Spleen (tissue), 11 donors: Measurements from ENCODE around the gene FBXL4. TPM values are rescaled to one million over a fixed set of nuclear protein-coding genes. Genes with fewer than 3 reads are reported as not detected.

ENCODE experiments used
- DNase-seq: peaks from one replicate; pipeline ENCODE4 v3.0.0-alpha.2; 2020
- H3K27ac ChIP-seq, 8 donors: fragments of 200-600 bp; sonication (generic) in 7 of 8; 1 replicate in 4 of 8; 2 replicates in 4 of 8; pipeline versions ENCODE4 v1.5.0 to v1.8.0; 2016 to 2021; ENCODE audit warnings: inconsistent platforms in 4 of 8, mild to moderate bottlenecking in 4 of 8, moderate library complexity in 1 of 8
- H3K27me3 ChIP-seq, 7 donors: fragments of 200-600 bp; sonication (generic) in 6 of 7; replicated peaks in 1 of 7; 1 replicate in 4 of 7; 2 replicates in 3 of 7; pipeline versions ENCODE4 v1.5.0 to v1.8.0; 2016 to 2021; ENCODE audit warnings: inconsistent platforms in 3 of 7, mild to moderate bottlenecking in 1 of 7
- H3K36me3 ChIP-seq, 6 donors: fragments of 200-600 bp; sonication (generic) in 5 of 6; 1 replicate in 4 of 6; 2 replicates in 2 of 6; pipeline versions ENCODE4 v1.5.0 to v1.8.0; 2016 to 2021; ENCODE audit warnings: inconsistent platforms in 2 of 6
- H3K4me1 ChIP-seq, 6 donors: fragments of 200-600 bp; sonication (generic) in 5 of 6; 1 replicate in 3 of 6; 2 replicates in 3 of 6; pipeline versions ENCODE4 v1.5.0 to v1.8.0; 2016 to 2021; ENCODE audit warnings: inconsistent platforms in 3 of 6
- H3K4me3 ChIP-seq, 8 donors: fragments of 200-600 bp; sonication (generic) in 7 of 8; 1 replicate in 4 of 8; 2 replicates in 4 of 8; pipeline versions ENCODE4 v1.5.0 to v1.8.0; 2016 to 2021; ENCODE audit warnings: inconsistent platforms in 4 of 8, mild to moderate bottlenecking in 4 of 8, moderate library complexity in 2 of 8
- H3K9me3 ChIP-seq, 8 donors: fragments of 200-600 bp; sonication (generic) in 7 of 8; 1 replicate in 4 of 8; 2 replicates in 4 of 8; pipeline versions ENCODE4 v1.5.0 to v1.8.0; 2016 to 2021; ENCODE audit warnings: inconsistent platforms in 4 of 8
- POLR2A ChIP-seq, 3 donors: fragments of 450-650 bp; IDR thresholded peaks; one replicate each; pipeline ENCODE4 v1.5.1; 2017; ENCODE audit warnings: antibody characterized with exemption in 3 of 3, mild to moderate bottlenecking in 1 of 3
- POLR2AphosphoS5 ChIP-seq, 3 donors: sonication (generic); formaldehyde crosslinking; IDR thresholded peaks; one replicate each; pipeline ENCODE4 v1.5.1; 2017; ENCODE audit warnings: antibody characterized with exemption in 3 of 3
- WGBS, 5 donors: extraction: QIAGEN DNeasy Blood & Tissue Kit in 3 of 5; methylation state at CpG; one replicate each; pipeline versions ENCODE4 v1.1.5 to v1.1.7; 2013 to 2018; 5-methylcytosine and 5-hydroxymethylcytosine counted together
- intact Hi-C: fragments of 100-400 bp; cut with DNase I; formaldehyde crosslinking; loops from one replicate; pipeline ENCODE4 v1.15.0; 2023; ENCODE audit warnings: low total_unique reads
- polyA plus RNA-seq, 3 donors: library from polyadenylated mRNA; stranded (reverse); fragments of 200-250 nt; gene quantifications; one replicate each; pipeline ENCODE4 v1.2.1, GENCODE V29; 2013
- total RNA-seq, 7 donors: library from RNA; depleted of rRNA in 3 of 7; stranded (reverse); fragments of >200 nt in 3 of 7; fragmentation: NEBNext Ultra II Directional in 4 of 7; extraction: Animal tissue kit (Norgen Biotek cat#: 25700) in 4 of 7; gene quantifications; one replicate each; pipeline versions ENCODE4 v1.1.0 to v1.2.1, GENCODE V29; 2016 to 2021
- TF ChIP-seq, protein P1 (sequence below), 11 experiments: fragments of 200-600 bp in 7 of 11; fragments of 450-650 bp in 4 of 11; sonication (generic) in 4 of 11; IDR thresholded peaks in 8 of 11; conservative IDR thresholded peaks in 3 of 11; 1 replicate in 7 of 11; 2 replicates in 4 of 11; pipeline versions ENCODE4 v1.4.0 to v1.8.0; 2016 to 2021; ENCODE audit warnings: antibody characterized with exemption in 11 of 11, inconsistent platforms in 4 of 11, mild to moderate bottlenecking in 1 of 11
- donor health status: healthy with polysubstance abuse.
- donor health status: DM: no; HTN: no; CAD: no; lungs with moderate emphysema.
- donor health status: DM: no; HTN: no; CAD: no.
- donor health status: Bipolar disorder and iron deficiency.
- donor health status: healthy.
- donor health status: DM: no; HTN: no; CAD: no.
- donor health status: DM: yes; HTN: yes; CAD: no.

Gene FBXL4
- total and polyA plus RNA-seq, 10 donors = 2.7 to 27.0 (median 19.1) TPM

DNA sequence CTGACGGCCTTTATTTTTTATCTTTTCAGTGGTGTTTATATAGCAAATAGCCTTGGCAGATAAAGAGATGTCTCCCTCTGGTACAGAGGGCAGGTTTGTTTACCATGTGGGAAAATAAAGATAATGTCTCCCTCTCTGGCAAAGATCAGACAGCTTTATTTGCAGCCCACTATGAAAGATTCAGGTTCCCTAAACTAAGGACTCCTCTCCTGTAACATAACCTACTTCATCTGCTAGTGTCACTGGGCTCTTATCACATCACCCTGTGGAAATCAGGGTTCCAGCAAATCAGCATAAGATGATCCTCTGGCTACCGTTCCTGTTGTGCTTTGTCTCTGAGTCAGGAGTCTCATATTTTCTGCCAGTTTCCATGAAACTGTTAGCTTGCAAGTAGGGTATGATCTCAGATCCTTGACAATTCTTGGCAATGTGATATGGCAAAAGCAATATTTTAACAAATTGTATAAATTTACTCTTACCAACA, 3.1 kb downstream of the FBXL4 start:
- Histone ChIP-seq H3K27me3 (no peaks in the 10 kb centered on the region), H3K4me3 (no peak overlapping the region), H3K36me3 (peaks cover 0 to 14% (median 2%) of the 10 kb centered on the region in 6 donors), H3K9me3 (peaks cover 0 to 33% (median 26%) of the 10 kb centered on the region in 8 donors), H3K27ac (no peak overlapping the region), H3K4me1 (peaks cover 15 to 35% (median 27%) of the 10 kb centered on the region in 6 donors)
- intact Hi-C loops = no loop called here
- DNase-seq = no peak
- 72 to 89% (median 81%) methylated on average over 2 of the region's 2 CpGs for WGBS, 5 donors
- TF ChIP-seq POLR2A (IDR thresholded peaks at IDR 0.05) = no peak
- no peak for TF ChIP-seq POLR2AphosphoS5 (IDR thresholded peaks at IDR 0.05)
- TF ChIP-seq, protein P1, sequence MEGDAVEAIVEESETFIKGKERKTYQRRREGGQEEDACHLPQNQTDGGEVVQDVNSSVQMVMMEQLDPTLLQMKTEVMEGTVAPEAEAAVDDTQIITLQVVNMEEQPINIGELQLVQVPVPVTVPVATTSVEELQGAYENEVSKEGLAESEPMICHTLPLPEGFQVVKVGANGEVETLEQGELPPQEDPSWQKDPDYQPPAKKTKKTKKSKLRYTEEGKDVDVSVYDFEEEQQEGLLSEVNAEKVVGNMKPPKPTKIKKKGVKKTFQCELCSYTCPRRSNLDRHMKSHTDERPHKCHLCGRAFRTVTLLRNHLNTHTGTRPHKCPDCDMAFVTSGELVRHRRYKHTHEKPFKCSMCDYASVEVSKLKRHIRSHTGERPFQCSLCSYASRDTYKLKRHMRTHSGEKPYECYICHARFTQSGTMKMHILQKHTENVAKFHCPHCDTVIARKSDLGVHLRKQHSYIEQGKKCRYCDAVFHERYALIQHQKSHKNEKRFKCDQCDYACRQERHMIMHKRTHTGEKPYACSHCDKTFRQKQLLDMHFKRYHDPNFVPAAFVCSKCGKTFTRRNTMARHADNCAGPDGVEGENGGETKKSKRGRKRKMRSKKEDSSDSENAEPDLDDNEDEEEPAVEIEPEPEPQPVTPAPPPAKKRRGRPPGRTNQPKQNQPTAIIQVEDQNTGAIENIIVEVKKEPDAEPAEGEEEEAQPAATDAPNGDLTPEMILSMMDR (IDR thresholded peaks at IDR 0.05 in 8 of 11, conservative IDR thresholded peaks at IDR 0.05 in 3 of 11) = no peak

DNA sequence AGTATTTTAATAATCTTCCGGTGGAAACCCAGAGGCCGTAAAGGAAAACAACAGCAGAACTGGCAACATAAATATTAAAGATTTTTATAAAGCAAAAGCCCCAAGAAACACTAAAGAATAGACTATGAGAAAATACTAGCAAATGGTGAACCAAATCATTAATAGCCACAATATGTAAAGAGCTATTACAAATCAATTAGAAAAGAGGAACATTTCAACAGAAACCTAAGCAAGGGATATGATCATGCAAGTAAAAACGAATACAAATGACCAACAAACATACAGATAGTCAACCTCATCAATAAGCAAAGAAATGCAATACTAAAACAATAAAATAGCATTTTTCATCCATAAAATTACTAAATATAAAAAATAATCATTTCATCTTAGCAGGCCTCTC, 3.6 kb downstream of the FBXL4 start:
- H3K9me3 ChIP-seq = peaks cover 0 to 37% (median 30%) of the 10 kb centered on the region in 8 donors
- no peak overlapping the region for H3K4me3 ChIP-seq
- no peak for DNase-seq
- H3K27me3 ChIP-seq = no peaks in the 10 kb centered on the region
- intact Hi-C loops = no loop called here
- WGBS, 5 donors = 61 to 95% (median 65%) methylated on average over 3 of the region's 3 CpGs
- H3K4me1 ChIP-seq = peaks cover 15 to 35% (median 27%) of the 10 kb centered on the region in 6 donors
- no peak overlapping the region for H3K27ac ChIP-seq
- TF ChIP-seq, protein P1 (IDR thresholded peaks at IDR 0.05 in 8 of 11, conservative IDR thresholded peaks at IDR 0.05 in 3 of 11) = no peak
- TF ChIP-seq POLR2A (IDR thresholded peaks at IDR 0.05) = no peak
- TF ChIP-seq POLR2AphosphoS5 (IDR thresholded peaks at IDR 0.05) = no peak
- peaks cover 0 to 19% (median 2%) of the 10 kb centered on the region in 6 donors for H3K36me3 ChIP-seq

DNA sequence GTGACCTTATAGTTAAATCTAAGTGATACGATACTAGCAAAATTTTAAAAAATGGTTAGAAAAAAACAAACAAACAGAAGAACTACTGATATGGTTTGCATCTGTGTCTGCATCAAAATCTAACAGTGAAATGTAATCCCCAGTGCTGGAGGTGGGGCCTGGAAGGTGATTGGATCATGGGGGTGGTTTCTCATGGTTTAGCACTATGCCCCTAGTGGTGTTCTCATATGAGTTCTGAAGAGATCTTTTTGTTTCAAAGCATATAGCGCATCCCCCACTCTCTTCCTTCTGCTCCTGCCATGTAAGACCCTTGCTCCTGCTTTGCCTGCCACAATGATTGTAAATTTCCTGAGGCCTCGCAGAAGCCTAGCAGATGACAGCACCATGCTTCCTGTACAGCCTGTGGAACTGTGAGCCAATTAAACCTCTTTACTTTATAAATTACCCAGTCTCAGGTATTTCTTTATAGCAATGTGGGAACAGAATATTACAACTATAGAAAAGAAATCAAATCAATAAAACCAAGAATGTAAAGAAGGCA, 5.4 kb downstream of the FBXL4 start:
- no peak for DNase-seq
- Histone ChIP-seq H3K4me1 (peaks cover 15 to 35% (median 25%) of the 10 kb centered on the region in 6 donors), H3K27me3 (no peaks in the 10 kb centered on the region), H3K36me3 (peaks cover 0 to 19% (median 2%) of the 10 kb centered on the region in 6 donors), H3K9me3 (peaks cover 0 to 46% (median 37%) of the 10 kb centered on the region in 8 donors), H3K4me3 (no peak overlapping the region), H3K27ac (no peak overlapping the region)
- WGBS, 5 donors = 83 to 99% (median 90%) methylated on average over 3 of the region's 3 CpGs
- intact Hi-C loops = no loop called here
- no peak for TF ChIP-seq POLR2A (IDR thresholded peaks at IDR 0.05)
- no peak for TF ChIP-seq POLR2AphosphoS5 (IDR thresholded peaks at IDR 0.05)
- TF ChIP-seq, protein P1 (IDR thresholded peaks at IDR 0.05 in 8 of 11, conservative IDR thresholded peaks at IDR 0.05 in 3 of 11) = no peak

DNA sequence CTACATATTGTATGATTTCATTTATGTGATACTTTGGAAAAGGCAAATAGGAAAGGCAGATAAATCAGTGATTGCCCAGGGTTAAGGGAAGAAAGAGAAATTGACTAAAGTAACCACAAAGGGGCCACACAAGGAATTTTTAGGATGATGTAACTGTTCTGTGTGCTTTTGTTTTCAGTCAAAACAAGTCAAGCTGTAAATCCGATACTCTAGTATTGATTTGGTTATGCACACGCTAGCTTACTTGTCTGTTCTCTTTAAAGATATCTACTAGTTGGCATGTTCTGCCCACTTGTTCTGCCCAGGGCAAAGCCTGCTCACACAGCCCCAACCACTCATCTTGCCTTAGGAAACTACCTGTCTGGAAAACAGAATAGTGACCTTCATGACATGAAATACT, 6.4 kb downstream of the FBXL4 start:
- H3K27me3 ChIP-seq = no peaks in the 10 kb centered on the region
- intact Hi-C loops = no loop called here

More for the DNA sequence above, 6.4 kb downstream of the FBXL4 start:
- H3K4me1 ChIP-seq = peaks cover 9 to 30% (median 18%) of the 10 kb centered on the region in 6 donors
- WGBS, 5 donors = 86 to 93% (median 87%) methylated on average over 2 of the region's 2 CpGs
- TF ChIP-seq POLR2A (IDR thresholded peaks at IDR 0.05) (no peak), POLR2AphosphoS5 (IDR thresholded peaks at IDR 0.05) (no peak)
- TF ChIP-seq, protein P1 (IDR thresholded peaks at IDR 0.05 in 8 of 11, conservative IDR thresholded peaks at IDR 0.05 in 3 of 11) = no peak
- H3K36me3 ChIP-seq = peaks cover 0 to 19% (median 2%) of the 10 kb centered on the region in 6 donors
- no peak overlapping the region for H3K27ac ChIP-seq
- H3K9me3 ChIP-seq = peaks cover 0 to 46% (median 37%) of the 10 kb centered on the region in 8 donors
- no peak for DNase-seq
- H3K4me3 ChIP-seq = no peak overlapping the region
